HG02870 (cell line): Measurements from ENCODE around the gene EMID1.

Experiments
- ATAC-seq: cut with Tn5 transposase; IDR thresholded peaks from one replicate; pipeline ENCODE4 v1.9.1; 2021; ENCODE audit warnings: mild to moderate bottlenecking, moderate library complexity; ENCODE audit not compliant: unreplicated experiment

Gene EMID1

DNA sequence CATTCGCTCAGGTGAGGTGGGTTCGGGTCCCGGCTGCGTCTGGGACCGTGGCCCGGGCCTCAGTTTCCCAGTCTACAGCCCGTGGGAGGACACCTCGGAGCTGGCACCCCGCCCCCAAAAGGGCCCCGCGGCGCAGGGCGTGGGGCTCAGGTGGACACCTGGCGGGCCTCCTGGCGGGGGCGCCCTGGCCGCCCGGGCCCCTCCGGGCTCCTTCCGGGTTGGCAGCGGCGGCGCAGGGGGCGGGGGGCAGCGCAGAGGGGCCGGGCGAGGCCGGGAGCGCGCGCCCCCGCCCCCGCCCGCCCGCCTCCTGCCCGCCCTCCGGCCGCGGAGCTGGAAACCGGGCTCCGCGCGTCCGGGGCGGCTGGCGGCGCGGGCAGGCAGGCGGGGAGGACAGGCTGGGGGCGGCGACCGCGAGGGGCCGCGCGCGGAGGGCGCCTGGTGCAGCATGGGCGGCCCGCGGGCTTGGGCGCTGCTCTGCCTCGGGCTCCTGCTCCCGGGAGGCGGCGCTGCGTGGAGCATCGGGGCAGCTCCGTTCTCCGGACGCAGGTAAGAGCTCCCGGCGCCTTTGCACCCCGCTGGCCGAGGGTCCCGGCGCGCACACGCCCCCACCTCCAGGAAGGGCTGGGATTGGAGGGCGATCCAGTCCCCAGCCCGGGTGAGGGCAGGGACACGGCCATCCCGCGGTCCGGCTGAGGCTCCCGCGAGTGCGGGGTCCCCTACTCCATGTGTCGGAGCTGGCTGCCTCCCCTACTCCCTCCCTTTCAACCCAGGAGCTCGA is at the start of gene EMID1:
TSS of gene EMID1 (plus strand) at position 303 of the 778 bp plus-strand sequence. CDS start at position 446, 143 bp downstream.
- ATAC-seq = no peak

DNA sequence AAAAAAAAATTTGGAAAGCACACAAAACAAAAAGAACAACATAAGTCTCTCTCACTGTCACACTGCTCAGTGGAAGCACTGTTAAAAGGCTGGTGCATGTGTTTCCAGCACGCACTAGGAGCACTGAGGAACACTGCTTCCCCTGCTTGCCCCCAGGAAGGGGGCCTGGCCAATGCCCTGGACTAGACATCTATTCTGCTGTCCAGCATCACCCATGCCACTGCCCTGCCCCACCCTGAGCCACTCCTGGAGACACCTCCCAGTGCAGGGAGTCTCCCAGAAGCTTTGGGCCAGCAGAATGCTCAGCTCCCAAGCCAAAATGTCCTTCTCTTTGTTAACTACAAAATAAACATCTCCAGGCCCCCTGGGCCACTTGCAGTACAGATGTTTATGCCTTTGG is 49.7 kb upstream of the EMID1 start:
- no peak for ATAC-seq

GRCh38 chr22:29156507-29156906 is 49.2 kb upstream of the EMID1 start:
- ATAC-seq = no peak

DNA sequence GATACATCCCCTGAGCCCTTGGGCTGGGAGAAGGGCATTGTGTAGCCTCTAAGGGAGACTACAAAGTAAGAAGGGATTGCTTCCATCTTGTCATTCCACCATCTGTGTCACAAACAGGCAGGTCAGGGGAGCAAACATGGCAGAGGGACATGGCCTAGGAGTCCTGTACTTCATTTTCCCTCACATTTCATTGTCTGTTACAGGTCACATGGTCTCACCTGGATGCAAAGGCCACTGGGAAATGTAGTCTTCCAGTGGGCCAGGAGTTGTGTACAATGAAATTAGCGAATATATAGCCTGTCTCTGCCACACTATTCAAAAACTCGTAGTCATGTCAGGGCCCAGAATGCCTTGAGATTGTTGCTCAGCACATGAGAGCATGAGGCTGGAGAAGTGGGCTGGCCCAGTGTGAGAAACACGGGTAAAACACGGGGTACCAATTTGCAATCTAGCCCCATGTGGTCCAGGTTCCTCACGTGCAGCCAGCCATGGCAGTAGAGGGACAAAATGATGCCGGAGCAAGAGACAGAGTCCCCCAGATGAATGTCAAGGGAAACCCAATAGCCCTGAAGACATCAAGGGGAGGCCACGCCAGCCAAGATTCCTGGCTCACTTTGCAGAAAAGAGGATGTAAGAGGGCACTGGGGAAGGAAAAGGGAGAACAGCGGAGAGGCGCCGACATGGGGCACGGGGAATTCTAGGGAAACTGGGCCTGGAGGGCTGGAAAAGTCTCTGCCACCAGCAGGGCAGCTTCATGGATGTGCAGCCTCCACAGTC is 47.7 kb upstream of the EMID1 start:
- ATAC-seq = no peak

DNA sequence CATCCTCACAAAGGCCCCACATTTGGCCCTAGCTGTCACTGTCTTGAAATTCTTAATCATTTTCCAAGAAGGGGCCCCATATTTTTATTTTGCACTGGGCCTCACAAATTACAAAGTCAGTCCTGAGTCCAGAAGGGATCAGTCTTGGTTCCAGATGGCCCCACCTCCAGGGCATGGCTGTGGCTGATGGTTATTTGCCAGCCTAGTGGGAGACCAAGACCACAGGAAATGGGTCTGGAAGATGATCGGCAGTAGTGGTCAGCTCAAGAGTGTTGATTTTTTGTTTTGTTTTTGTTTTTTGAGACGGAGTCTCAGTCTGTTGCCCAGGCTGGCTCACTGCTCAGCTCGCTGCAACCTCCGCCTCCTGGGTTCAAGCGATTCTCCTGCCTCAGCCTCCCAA is 47.1 kb upstream of the EMID1 start:
- ATAC-seq = no peak

DNA sequence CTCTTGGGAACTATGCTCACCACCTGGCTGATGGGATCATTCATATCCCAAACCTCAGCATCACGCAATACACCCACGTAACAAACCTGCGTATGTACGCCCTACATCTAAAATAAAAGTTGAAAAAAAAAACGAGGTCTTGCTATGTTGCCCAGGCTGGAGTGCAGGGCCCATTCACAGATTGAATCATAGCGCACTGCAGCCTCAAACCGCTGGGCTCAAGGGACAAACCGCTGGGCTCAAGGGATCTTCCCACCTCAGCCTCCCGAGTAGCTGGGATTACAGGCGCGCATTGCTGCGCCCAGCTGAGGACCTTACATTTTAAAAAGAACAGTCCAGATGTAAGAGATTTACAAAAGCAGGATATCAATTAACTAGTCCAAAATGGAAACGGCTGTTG is 41.9 kb upstream of the EMID1 start:
- ATAC-seq = no peak

DNA sequence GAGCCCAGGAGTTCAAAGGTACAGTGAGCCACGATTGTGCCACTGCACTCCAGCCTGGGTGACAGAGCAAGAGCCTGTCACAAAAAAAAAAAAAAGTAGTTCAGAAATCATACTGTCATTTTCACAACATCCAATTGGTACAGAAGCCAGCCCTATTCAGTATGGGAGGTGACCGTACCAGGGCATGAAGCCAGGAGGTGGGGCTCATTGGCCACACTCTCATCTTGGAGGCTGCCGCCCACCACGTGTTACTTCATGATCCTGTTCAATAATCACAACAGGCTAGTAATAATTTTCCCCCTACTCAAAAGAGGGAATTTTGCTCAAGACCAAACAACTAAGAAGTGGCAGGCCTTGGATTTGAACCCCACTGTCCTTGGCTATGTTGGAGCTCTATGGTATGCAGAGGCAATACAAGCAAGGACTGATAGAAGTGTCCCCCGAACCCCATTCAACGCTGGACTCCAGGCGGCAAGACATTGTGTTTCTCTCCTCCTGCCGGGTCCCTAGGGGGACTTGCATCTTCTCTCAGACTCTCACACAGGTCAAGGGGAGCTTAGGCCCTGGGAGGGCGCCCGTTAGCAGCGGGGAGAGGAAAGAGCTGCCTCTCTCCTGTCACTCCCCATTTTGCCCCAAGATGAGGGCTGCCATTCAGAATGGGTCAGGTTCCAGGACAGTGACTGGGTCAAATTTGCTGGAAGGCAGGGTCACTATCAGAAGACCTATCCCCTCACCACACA is 40.2 kb upstream of the EMID1 start:
- no peak for ATAC-seq

GRCh38 chr22:29166180-29166579 is 39.5 kb upstream of the EMID1 start:
- no peak for ATAC-seq

- ATAC-seq = peak; percentile 91
These were observed 38.4 kb upstream of the EMID1 start for GRCh38 chr22:29167032-29167911.

GRCh38 chr22:29171721-29172120 is 34.0 kb upstream of the EMID1 start:
- ATAC-seq = no peak

DNA sequence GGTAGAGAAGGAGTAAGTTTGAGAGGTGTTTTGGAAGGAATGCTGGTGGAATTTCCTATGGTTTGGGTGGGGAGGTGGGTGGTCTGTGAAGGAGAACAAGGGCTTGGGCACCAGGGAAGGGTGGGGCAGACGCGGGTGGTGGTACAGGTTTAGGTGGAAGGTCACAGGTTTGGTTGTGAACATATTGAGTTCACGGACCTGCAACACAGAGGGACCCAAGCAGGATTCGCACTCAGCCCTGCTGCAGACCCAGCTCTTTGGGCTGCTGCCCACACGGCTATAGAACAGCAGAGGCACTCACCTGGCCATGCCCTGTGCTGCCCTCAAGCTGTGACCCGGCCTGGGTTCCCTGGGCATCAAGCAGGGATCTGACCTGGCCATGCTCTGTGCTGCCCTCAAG is 33.5 kb upstream of the EMID1 start:
- no peak for ATAC-seq

DNA sequence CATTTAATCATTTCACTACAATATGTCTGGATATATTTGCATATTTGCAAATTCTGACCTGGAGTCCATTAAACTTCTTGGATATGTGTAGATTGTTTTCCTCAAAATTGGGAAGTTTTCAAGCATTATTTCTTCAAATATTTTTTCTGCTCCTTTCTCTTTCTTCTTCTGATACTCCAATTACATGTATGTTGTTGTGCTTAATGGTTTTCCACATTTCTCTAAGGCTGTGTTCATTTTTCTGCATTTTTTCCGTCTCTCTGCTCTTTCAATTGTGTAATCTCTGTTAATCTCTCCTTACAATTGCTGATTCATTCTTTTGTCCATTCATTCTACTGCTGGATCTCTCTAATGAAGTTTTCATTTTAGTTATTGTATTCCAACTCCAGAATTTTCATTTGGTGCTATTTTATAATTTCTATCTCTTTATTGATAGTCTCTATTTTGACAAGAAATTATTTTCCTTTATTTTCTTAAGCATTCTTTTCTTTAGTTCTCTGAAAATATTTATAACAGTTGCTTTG is 30.3 kb upstream of the EMID1 start:
- no peak for ATAC-seq

DNA sequence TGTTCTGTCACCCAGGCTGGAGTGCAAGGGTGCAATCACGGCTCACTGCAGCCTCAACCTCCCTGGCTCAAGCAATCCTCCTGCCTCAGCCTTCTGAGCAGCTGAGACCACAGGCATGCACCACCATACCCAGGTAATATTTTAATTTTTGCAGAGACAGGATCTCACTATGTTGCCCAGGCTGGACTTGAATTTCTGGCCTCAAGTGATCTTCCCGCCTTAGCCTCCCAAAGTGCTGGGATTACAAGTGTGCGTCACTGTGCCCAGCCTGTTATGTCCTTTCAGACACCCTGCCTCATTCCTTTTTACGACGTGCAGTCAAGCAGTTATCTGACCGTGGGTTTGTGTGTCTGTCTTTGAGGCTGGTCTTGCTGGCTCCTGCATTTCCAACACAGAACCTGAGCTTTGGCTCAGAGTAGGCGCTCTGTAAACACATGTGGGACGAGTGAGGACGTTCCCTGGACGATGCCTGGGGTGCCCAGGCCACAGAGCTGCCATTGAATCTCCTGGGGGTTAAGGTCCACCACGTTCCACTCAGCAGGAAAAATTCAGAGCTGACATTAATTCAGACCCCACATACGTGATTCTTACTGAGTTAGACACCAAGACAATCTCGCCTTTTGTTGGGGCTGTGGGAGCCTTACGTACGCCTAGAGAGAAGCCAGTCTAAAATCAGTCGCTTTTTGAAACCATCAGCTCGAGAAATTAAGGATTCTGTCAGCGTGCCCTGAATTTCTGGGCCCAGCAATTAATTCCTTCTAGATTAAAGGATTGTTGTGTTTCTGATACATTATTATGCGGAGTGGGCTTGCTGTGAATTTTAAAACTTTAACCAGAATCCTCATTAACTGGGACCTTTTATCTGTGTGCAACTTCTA is 21.5 kb upstream of the EMID1 start:
- ATAC-seq = no peak

- ATAC-seq = no peak
These were observed 20.7 kb upstream of the EMID1 start for GRCh38 chr22:29184849-29185490.

- ATAC-seq = no peak
These were observed 19.4 kb upstream of the EMID1 start for GRCh38 chr22:29186302-29186701.

DNA sequence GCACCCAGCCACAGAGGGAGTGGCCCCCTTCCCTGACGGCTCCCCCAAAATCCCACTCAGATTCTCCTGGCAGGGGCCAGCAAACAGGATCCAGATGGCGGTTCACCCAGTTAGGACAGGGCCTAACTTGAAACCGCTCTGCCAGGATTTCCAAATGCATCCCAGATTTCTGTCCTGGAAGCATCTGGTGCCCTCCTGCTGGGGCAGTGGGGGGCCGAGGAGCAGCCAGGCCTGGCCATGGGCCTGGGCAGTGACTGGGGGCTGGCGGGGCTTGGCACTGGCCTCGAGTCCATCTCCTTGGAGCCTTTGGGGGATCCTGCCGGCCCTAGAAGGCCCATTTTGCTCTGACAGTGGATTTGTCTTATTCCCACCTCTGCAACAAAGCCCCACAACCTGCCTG is 17.9 kb upstream of the EMID1 start:
- ATAC-seq = no peak

GRCh38 chr22:29190051-29190450 is 15.6 kb upstream of the EMID1 start:
- no peak for ATAC-seq

DNA sequence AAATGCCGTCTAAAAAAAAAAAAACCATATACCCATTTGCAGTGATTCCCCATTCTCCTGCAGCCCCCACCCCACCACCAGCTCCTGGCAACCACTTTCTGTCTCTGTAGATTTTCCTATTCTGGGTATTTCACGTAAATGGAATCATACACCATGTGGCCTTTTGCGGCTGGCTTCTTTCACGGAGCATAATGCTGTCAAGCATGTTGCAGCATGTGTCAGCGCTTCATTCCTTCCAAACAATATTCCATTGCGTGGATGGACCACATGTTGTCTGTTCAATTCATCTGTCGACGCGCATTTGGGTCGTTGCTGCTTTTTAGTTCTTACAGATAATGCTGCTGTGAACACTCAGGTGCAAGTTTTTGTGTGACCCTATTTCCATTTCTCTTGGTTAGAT is 14.8 kb upstream of the EMID1 start:
- no peak for ATAC-seq

- ATAC-seq = no peak
These were observed 12.7 kb upstream of the EMID1 start for GRCh38 chr22:29193021-29193420.
